NCI-H82 treated with DMSO at 0.1 percent for 48 hours (cell line): Measurements from ENCODE around the gene IL13RA1.
"Not testable (repeated sequence)": the region's sequence is repeated elsewhere in the genome, so short reads cannot be mapped to it uniquely, and the experiment has no call there.

Source experiments
- DNase-seq: peaks from one replicate; lab custom pipeline; 2025; ENCODE audit not compliant: unreplicated experiment; lab: John Stamatoyannopoulos, UW

The IL13RA1 gene

DNA sequence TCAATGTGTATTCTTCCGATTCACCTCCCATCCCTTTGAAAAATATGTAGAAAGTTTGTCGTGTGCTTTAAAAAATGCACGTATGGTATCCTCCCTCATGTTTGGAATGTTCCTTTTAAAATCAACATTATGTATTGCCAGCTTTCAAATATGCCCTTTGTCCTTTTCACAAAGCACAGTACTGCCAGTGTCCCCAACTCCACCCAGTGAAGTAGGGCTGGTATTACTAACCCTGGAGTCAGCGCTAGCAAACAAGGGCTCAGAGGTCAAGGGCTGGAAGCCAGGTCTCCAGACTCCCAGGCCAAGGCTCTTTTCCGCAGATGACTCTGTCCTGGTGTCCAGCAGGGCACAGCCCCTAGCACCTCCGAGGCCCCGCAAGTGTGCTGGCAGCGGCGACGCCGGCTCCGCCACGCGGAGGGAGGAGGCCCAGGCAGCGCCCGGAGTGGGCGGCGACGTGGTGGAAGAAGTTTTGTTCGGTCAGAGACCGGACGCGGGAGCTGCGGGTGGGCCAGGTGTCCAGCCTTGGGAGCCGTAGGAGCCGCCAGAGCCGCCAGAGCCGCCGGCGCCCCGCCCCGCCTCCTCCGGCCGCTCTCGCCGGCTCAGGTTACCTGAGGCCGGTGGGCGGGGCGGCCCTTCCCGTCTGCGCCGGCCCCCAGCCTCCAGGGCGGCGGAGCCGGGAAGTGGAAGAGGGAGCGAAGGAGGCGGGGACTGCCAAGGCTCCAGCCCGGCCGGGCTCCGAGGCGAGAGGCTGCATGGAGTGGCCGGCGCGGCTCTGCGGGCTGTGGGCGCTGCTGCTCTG, at the start of gene IL13RA1:
Gene IL13RA1, plus strand, starts transcription at position 720 of the 799 bp plus-strand sequence. Its CDS starts 33 bp downstream, at position 753.
- DNase-seq: peak; percentile 56

DNA sequence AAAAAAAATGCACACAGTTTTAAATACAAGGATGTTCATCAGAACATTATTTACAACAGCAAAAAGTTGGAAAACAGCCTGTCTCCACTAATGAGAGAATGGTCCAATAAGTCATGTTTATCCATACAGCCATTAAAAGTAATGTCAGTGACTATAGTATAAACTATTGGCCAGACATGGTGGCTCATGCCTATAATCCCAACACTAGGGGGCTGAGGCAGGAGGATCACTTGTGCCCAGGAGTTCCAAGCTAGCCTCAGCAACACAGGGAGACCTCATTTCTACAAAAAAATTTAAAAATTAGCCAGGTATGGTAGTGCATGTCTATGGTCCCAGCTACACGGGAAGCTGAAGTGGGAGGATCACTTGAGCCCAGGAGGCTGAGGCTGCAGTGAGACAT, 48.1 kb upstream of the IL13RA1 start:
- no peak for DNase-seq

- no peak for DNase-seq
Observed at GRCh38 chrX:118682258-118683014, 45.0 kb upstream of the IL13RA1 start.

GRCh38 chrX:118685393-118685792, 42.0 kb upstream of the IL13RA1 start:
- no peak for DNase-seq

DNA sequence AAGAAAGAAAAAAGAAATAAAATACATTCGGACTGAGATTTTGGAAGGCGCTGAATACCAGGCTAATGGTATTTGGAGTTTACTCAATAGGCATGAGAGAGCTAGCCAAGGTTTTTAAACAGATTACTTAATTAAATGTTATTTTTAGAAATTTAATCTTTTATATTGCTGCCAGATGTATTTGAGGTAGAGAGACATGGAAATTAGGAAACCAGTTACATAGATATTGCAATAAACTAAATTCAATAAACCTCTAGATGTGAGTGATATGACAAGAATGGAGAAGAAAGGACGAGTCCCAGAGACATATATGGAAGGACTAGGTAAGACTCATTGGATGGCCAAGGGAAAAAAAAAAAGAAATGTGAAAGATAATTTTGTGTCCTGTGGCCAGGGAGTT, 38.5 kb upstream of the IL13RA1 start:
- DNase-seq: no peak

DNA sequence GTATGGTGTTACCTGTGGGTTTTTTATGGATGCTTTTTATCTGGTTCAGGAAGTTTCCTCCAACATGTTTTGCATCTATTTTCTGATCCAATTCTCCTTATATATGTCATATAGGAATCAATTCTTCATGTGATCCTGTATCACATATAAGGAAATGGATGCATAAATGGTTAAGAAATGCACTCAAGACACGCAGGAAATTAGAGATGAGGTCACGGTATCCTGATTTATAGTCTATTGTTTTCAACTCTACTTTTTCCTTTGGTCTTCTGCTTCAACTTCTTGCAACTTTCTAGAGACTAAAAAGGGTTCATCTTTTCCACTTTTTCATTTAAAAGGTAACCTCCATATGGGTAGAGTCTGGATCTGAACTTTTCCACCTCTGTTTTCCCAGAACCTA, 33.6 kb upstream of the IL13RA1 start:
- no peak for DNase-seq

GRCh38 chrX:118694638-118695037, 32.8 kb upstream of the IL13RA1 start:
- DNase-seq: no peak

DNA sequence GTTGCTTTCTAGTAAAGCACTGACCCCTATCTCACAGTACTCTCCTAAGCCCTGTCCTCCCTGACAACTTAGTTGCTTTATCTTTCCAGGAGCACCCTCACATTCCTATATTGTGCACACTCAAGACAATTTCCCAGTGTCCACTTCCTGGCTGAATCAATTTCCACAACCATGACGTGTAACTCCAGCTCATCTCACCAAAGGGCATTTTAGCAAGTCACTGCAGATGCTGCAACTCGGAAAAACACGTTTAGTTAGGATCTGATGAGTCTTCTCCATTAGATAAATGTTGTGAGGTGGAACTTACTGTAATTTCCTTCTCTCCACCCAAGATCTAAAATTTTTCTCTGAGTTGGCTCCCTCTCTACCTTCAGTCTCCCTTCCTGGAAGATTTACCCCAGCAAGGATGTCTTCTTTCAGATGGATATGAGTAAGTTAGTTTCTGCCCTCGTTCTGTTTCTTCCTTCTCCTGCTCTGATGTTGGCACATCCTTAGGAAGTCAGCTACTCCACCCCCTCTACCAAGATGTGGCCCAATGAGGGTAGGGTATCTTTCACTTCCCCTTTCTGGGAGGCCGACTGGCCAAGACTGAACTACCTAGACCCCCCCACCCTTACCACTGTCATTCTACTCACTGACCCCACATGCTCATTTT, 28.8 kb upstream of the IL13RA1 start:
- no peak for DNase-seq

DNA sequence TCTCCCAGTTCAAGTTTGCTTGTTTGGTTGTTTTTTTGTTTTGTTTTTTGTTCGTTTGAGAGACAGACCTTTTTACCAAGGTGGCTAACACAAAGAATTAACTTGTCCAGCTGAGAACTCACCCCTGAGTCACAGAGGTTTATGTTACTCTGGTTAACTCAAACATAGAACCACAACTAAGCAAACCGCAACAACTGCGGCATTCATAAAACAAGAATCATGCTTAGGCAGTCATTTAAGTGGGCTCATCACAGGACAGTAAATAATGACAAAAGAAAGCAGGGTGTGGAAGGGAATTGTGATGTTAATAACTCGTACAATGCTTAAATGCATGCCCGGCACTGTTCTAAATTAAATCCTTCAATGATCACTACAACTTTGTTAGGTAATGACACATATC, 24.7 kb upstream of the IL13RA1 start:
- DNase-seq: no peak

DNA sequence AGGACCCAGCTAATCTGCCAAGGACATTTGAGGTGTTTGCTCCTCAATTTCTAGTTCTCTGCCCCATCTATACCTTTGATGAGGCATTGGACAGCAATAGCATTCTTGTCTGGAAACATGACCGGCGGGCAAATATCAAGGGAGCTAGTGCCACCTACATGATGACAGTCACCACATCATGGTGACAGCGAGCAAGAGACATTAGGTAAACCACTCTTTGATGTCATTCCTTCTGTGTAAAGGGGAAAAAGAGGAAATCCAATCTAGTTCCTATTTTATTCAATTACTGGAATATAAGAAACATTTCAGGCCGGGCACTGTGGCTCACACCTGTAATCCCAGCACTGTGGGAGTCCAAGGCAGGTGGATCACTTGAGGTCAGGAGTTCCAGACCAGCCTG, 20.7 kb upstream of the IL13RA1 start:
- DNase-seq: no peak

- no peak for DNase-seq
Observed at GRCh38 chrX:118714521-118714920, 12.9 kb upstream of the IL13RA1 start.

DNA sequence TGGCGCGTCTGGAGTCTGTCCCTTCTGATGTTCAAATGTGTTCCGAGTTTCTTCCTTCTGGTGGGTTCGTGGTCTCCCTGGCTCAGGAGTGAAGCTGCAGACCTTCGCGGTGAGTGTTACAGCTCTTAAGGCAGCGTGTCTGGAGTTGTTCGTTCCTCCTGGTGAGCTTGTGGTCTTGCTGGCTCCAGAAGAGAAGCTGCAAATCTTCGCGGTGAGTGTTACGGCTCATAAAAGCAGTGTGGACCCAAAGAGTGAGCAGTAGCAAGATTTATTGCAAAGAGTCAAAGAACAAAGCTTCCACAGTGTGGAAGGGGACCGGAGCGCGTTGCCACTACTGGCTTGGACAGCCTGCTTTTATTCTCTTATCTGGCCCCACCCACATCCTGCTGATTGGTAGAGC, 11.5 kb upstream of the IL13RA1 start:
- DNase-seq: not testable (repeated sequence)

DNA sequence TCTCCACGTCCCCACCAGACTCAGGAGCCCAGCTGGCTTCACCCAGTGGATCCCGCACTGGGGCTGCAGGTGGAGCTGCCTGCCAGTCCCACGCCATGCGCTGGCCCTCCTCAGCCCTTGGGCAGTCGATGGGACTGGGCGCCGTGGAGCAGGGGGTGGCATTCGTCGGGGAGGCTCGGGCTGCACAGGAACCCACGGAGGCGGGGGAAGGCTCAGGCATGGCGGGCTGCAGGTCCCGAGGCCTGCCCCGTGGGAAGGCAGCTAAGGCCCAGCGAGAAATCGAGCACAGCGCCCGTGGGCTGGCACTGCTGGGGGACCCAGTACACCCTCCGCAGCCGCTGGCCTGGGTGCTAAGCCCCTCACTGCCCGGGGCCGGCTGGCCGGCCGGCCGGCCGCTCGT, 10.6 kb upstream of the IL13RA1 start:
- not testable (repeated sequence) for DNase-seq

GRCh38 chrX:118717678-118718391, 9.6 kb upstream of the IL13RA1 start:
- no peak for DNase-seq

DNA sequence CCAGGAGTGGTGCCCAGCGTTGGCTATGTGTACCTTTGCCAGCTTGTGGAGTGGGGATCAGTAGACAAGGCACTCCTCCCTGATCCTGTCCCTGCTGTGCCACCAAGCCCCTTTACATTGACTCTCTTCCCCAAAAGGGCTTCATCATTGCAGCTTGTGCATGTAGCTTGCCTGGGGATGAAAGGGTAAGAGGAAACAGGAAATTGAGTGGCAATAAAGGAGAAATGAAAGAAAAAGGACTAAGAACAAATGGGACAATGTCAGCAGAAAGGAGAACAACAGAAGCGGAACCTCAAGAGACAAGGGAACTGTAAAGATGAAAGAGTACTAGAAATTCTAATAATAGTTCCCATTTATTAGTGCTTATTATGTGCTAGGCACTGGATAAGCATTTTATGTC, 8.7 kb upstream of the IL13RA1 start:
- no peak for DNase-seq

DNA sequence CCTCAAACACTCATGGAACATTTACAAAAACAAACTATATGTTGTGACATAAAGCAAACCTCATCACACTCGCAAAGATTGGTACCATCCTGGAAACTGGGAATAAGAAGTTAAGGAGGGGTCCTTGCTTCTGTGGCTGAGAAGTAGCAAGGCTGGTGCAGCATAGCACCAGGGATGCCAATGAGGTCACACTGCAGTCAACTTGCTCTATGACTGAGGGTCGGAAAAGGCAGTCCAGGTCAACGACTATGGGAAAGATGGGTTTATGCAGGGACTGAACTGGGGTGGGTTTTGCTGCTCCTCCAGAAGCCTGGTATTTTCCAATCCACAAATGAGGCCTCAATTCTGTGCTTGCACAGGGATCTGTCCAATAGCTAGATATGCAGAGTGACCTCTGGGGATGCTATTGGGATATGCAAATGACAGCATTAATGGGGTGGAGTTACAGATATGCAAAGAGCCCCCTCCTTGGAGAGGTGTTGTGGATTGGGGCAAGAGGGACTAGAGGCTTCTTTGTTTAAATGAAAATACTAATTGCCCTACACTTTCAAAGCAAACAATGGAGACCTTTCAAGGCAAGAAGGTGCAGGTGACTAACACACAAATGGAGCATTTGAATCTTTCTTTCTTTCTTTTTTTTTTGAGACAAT, 7.2 kb upstream of the IL13RA1 start:
- DNase-seq: no peak

- no peak for DNase-seq
Observed at GRCh38 chrX:118723376-118723775, 4.0 kb upstream of the IL13RA1 start.

DNA sequence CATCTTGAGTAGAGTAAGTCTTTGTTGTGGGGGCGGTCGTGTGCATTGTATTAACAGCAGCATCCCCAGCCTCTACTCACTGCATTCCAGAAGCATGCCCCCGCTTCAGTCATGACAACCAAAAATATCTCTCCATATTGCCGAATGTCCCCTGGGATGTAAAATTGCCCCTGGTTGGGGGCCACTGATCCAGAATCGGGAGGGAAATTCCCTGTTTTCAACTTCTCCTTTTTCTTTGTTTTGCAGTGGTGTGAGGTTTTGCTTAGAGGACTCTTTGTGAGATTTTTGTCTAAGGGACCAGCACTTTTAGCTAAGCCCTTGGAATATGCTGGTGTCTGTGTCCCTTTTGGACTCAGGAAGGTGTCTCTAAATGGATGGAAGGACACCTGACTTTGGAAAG, 3.0 kb upstream of the IL13RA1 start:
- DNase-seq: no peak

GRCh38 chrX:118724775-118725174, 2.6 kb upstream of the IL13RA1 start:
- no peak for DNase-seq

GRCh38 chrX:118726396-118726795, 1.0 kb upstream of the IL13RA1 start:
- DNase-seq: no peak
